ENCODE results near the gene ZNF200. TPM values are rescaled to one million over a fixed set of nuclear protein-coding genes. Genes with fewer than 3 reads are reported as not detected.

ZNF200 gene
- total RNA-seq, 4 donors from 2014 or later = 4.3 to 10.1 (median 4.6) TPM

DNA sequence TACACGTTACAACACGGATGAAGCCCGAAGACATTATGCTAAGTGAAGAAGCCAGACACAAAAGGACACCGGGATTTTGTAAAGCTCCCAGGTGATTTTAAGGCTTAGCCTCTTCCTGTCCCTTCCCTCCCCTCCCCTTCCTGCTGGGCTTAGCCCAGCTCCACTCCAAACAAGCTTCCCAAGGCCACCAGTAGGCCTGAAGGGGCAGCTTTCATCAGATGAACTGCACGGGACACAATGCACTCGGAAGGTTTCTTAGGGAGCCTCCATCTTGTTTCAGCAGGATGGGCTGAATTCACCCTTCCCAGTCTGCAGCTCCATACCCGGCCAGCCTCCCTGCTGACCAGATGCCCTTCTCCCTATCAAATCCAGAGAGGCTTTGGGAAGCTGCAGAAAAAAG lies 11.0 kb upstream of the ZNF200 start:
- no peaks in the 10 kb centered on the region for H3K9me3 ChIP-seq
- H3K4me1 ChIP-seq = no peaks in the 10 kb centered on the region
- WGBS, 2 donors = 63 to 70% methylated on average over 6 to 7 of the region's 7 CpGs
- intact Hi-C loops (cut with DNase I) = no loop called here
- DNase-seq = no peak
- H3K27ac ChIP-seq = no peak overlapping the region
- peaks cover 0 to 36% (median 0%) of the 10 kb centered on the region in 4 donors for H3K27me3 ChIP-seq
- H3K36me3 ChIP-seq = no peaks in the 10 kb centered on the region
- TF ChIP-seq, protein P1, sequence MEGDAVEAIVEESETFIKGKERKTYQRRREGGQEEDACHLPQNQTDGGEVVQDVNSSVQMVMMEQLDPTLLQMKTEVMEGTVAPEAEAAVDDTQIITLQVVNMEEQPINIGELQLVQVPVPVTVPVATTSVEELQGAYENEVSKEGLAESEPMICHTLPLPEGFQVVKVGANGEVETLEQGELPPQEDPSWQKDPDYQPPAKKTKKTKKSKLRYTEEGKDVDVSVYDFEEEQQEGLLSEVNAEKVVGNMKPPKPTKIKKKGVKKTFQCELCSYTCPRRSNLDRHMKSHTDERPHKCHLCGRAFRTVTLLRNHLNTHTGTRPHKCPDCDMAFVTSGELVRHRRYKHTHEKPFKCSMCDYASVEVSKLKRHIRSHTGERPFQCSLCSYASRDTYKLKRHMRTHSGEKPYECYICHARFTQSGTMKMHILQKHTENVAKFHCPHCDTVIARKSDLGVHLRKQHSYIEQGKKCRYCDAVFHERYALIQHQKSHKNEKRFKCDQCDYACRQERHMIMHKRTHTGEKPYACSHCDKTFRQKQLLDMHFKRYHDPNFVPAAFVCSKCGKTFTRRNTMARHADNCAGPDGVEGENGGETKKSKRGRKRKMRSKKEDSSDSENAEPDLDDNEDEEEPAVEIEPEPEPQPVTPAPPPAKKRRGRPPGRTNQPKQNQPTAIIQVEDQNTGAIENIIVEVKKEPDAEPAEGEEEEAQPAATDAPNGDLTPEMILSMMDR (IDR thresholded peaks at IDR 0.05) = no peak
- TF ChIP-seq POLR2A (IDR thresholded peaks at IDR 0.05) = no peak
- no peak overlapping the region for H3K4me3 ChIP-seq

DNA sequence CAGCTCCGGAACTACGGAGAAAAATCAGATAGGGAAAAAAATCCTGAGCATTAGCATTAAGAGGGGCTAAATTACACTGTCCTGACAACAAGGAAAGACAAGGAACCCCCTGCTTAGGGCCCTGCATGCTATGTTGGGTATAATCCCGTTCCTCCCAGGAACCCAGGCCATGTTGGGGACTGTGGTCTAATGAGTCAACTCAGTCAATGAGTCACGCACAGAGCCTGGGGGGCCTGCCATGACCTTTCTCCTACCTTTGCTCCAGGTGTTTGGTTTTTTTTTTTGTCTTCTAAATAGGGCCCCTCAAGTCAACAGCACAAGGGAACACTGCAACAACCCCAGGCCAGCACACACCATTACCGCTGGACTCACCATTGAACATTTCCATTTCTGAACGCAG lies 8.9 kb upstream of the ZNF200 start:
- DNase-seq = no peak
- Histone ChIP-seq H3K9me3 (no peaks in the 10 kb centered on the region), H3K27me3 (peaks cover 0 to 26% (median 0%) of the 10 kb centered on the region in 4 donors), H3K4me1 (no peaks in the 10 kb centered on the region), H3K27ac (no peak overlapping the region), H3K4me3 (no peak overlapping the region), H3K36me3 (no peaks in the 10 kb centered on the region)
- WGBS, 2 donors = 76 to 78% methylated on average over 6 of the region's 6 CpGs
- TF ChIP-seq, protein P1 (IDR thresholded peaks at IDR 0.05) = no peak
- TF ChIP-seq POLR2A (IDR thresholded peaks at IDR 0.05) = no peak
- intact Hi-C loops (cut with DNase I) = no loop called here

DNA sequence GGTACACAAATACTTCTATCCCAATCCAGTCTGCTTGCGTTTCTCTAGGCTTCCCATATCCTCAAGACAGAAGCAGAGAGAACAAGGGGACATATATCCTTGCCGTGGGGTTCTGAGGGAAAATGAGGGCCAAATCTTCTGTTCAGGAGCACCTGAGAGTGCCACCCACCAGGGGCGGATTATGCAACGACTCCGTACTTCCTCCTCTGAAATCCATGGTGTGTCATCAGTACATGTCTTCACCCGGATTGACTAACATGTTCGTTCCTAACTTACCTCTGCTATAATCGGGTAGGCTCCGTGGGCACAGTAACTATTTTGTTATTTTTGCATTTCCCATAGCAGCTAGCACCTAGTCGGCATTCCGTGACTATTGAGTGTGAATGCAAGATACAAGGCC lies 7.8 kb upstream of the ZNF200 start:
- peaks cover 0 to 18% (median 0%) of the 10 kb centered on the region in 4 donors for H3K27me3 ChIP-seq
- H3K4me3 ChIP-seq = no peak overlapping the region
- TF ChIP-seq, protein P1 (IDR thresholded peaks at IDR 0.05) = no peak
- no peak for TF ChIP-seq POLR2A (IDR thresholded peaks at IDR 0.05)
- H3K4me1 ChIP-seq = no peaks in the 10 kb centered on the region
- WGBS, 2 donors = 59 to 68% methylated on average over 11 of the region's 11 CpGs
- no peak overlapping the region for H3K27ac ChIP-seq
- no peaks in the 10 kb centered on the region for H3K36me3 ChIP-seq
- intact Hi-C loops (cut with DNase I) = no loop called here
- no peaks in the 10 kb centered on the region for H3K9me3 ChIP-seq
- DNase-seq = no peak

DNA sequence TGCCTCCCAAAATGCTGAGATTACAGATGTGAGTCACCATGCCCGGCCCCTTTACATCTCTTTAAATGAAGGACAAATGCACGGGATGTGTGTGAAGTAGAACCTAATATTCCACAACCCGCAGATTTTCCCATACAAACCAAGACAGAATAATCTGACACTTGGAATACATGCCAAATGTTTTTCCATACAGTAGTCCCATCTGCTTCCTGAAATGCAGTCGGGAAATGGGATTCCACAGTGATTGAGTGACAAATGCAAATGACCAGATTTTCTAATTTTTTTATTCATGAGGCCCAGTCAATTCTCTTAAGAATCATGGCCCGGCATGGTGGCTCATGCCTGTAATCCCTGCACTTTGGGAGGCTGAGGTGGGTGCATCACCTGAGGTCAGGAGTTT lies 6.8 kb upstream of the ZNF200 start:
- no peaks in the 10 kb centered on the region for H3K4me1 ChIP-seq
- no peak for DNase-seq
- TF ChIP-seq POLR2A (IDR thresholded peaks at IDR 0.05) = no peak
- TF ChIP-seq, protein P1 (IDR thresholded peaks at IDR 0.05) = no peak
- no peaks in the 10 kb centered on the region for H3K36me3 ChIP-seq
- no peaks in the 10 kb centered on the region for H3K9me3 ChIP-seq
- WGBS, 2 donors = 66 to 73% methylated on average over 4 to 5 of the region's 5 CpGs
- H3K4me3 ChIP-seq = no peak overlapping the region
- intact Hi-C loops (cut with DNase I) = no loop called here
- H3K27me3 ChIP-seq = peaks cover 0 to 18% (median 0%) of the 10 kb centered on the region in 4 donors
- no peak overlapping the region for H3K27ac ChIP-seq

DNA sequence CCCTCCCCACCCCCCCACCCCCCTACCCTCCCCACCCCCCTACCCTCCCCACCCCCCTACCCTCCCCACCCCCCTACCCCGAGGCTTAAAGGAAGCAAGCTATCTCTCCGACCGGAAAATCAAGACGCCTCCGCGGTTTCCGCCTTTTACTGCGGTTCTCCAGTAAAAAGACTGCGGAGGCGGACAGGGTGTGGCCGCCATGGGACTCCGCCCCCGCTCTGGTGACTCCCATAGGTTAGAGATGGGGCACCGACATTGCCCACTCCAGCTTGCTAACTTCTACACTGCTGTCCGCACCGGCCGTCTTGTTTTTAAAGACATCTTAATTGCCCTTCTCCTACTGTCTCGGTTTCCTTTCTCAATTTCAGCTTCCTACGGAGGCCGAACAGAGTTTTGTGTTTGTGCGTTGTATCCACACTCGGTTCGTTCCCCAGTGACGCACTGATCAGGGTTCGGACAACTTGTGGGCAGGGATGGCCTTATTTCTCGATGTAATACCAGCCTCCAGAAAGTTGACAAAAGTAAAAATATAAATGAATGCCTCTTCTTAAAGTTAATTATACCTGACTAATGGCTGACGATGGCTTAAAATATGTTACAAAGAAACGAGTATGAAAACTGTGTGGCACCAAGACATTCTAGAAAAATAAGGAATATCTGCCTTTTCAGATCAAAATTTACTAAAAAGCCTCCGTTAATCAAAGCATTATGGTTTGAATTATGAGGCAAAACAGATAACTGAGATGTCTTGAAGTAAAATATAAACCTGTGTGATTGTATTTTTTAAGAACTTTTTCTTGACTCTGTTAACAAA lies 1.1 kb upstream of the ZNF200 start:
- peaks cover under 1 to 25% (median 17%) of the 10 kb centered on the region in 3 donors for H3K36me3 ChIP-seq
- no peak overlapping the region for H3K4me3 ChIP-seq
- no peak for TF ChIP-seq POLR2A (IDR thresholded peaks at IDR 0.05)
- TF ChIP-seq, protein P1 (IDR thresholded peaks at IDR 0.05) = no peak
- H3K9me3 ChIP-seq = peaks cover 0 to 6% (median 0%) of the 10 kb centered on the region in 3 donors
- intact Hi-C loops (cut with DNase I) = no loop called here
- DNase-seq = no peak
- no peak overlapping the region for H3K27ac ChIP-seq
- H3K4me1 ChIP-seq = peaks cover 7 to 20% (median 8%) of the 10 kb centered on the region in 3 donors
- 83 to 89% methylated on average over 22 to 23 of the region's 29 CpGs for WGBS, 2 donors
- H3K27me3 ChIP-seq = no peaks in the 10 kb centered on the region
